ENCODE results near the gene RCN2. TPM values are rescaled to one million over a fixed set of nuclear protein-coding genes. Genes with fewer than 3 reads are reported as not detected.

The RCN2 gene
- total RNA-seq, 1 donor, result 59.9 TPM

- DNase-seq (ENCODE audit: low read depth), result no peak
- TF ChIP-seq CTCF (IDR thresholded peaks at IDR 0.05; ENCODE audit: insufficient read depth, low read length), result no peak
- no peak overlapping the region for H3K4me3 ChIP-seq (ENCODE audit: low read depth, low read length)
These were observed 4.1 kb downstream of the RCN2 start for GRCh38 chr15:76935620-76936019.

- DNase-seq (ENCODE audit: low read depth), result peak; percentile 20
- H3K4me3 ChIP-seq (ENCODE audit: low read depth, low read length), result no peak overlapping the region
- no peak for TF ChIP-seq CTCF (IDR thresholded peaks at IDR 0.05; ENCODE audit: insufficient read depth, low read length)
These were observed 5.1 kb downstream of the RCN2 start for GRCh38 chr15:76936671-76937070.

GRCh38 chr15:76938752-76939151 lies 7.2 kb downstream of the RCN2 start:
- TF ChIP-seq CTCF (IDR thresholded peaks at IDR 0.05; ENCODE audit: insufficient read depth, low read length), result no peak
- no peak for DNase-seq (ENCODE audit: low read depth)
- no peak overlapping the region for H3K4me3 ChIP-seq (ENCODE audit: low read depth, low read length)

GRCh38 chr15:76939715-76940114 lies 8.2 kb downstream of the RCN2 start:
- no peak for TF ChIP-seq CTCF (IDR thresholded peaks at IDR 0.05; ENCODE audit: insufficient read depth, low read length)
- peak; percentile 35 for DNase-seq (ENCODE audit: low read depth)

GRCh38 chr15:76941636-76942035 lies 10.1 kb downstream of the RCN2 start:
- no peak for TF ChIP-seq CTCF (IDR thresholded peaks at IDR 0.05; ENCODE audit: insufficient read depth, low read length)
- H3K4me3 ChIP-seq (ENCODE audit: low read depth, low read length), result no peak overlapping the region
- no peak for DNase-seq (ENCODE audit: low read depth)

More at GRCh38 chr15:76939715-76940114, 8.2 kb downstream of the RCN2 start:
- H3K4me3 ChIP-seq (ENCODE audit: low read depth, low read length), result no peak overlapping the region

- no peak overlapping the region for H3K4me3 ChIP-seq (ENCODE audit: low read depth, low read length)
- no peak for TF ChIP-seq CTCF (IDR thresholded peaks at IDR 0.05; ENCODE audit: insufficient read depth, low read length)
- DNase-seq (ENCODE audit: low read depth), result no peak
These were observed 10.8 kb downstream of the RCN2 start for GRCh38 chr15:76942331-76942730.

- TF ChIP-seq CTCF (IDR thresholded peaks at IDR 0.05; ENCODE audit: insufficient read depth, low read length), result no peak
- DNase-seq (ENCODE audit: low read depth), result no peak
These were observed 14.0 kb downstream of the RCN2 start for GRCh38 chr15:76945494-76946093.

More at GRCh38 chr15:76945494-76946093, 14.0 kb downstream of the RCN2 start:
- H3K4me3 ChIP-seq (ENCODE audit: low read depth, low read length), result no peak overlapping the region

Data from fibroblast of the aortic adventitia (primary cell).